ENCODE data around the gene THSD7B. TPM values are rescaled to one million over a fixed set of nuclear protein-coding genes. Genes with fewer than 3 reads are reported as not detected.

The THSD7B gene
- total RNA-seq, 1 donor from 2014 or later, result 0.59 TPM

DNA sequence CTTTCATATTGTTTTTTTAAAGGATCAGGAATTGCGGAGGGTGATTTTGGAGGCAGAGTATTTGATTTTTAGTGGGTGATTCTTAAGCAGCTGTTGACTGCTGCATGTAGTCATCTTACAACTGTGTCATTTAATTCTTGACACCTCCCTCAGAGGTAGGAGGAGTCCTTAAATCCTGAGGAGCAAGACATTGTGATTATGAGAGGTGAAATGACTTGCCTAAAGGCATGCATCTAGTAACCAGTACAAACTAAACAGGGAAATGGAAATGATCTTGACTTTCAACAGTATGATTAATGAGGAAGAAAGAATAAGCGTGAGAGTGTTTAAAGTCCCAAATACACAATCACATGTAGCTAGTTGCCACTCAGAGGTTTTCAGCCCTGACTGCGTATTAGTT, 440.7 kb downstream of the THSD7B start:
- no peak for ATAC-seq (ENCODE audit: poor library complexity)
- intact Hi-C loops (cut with DNase I), result no loop called here
- no peak for DNase-seq

DNA sequence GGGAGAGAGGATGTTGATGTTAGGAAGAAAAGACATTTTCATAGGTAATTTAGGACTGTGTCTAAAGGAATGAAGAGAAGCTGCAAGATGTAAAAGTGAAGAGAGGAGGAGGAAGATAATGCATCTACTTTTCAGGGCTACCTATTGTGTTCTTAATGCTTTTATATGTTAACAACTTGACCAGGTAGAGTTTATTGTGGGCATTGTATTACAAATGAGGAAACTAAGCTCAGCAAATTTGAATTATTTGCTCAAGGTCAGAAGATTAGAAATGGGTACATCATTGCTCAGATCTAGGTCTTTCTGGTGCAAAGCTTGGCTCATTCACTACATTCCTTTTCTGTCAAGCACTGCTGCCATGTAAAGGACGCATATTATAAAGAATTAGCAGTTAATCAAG, 441.7 kb downstream of the THSD7B start:
- ATAC-seq (ENCODE audit: poor library complexity), result no peak
- intact Hi-C loops (cut with DNase I), result no loop called here
- DNase-seq, result no peak

DNA sequence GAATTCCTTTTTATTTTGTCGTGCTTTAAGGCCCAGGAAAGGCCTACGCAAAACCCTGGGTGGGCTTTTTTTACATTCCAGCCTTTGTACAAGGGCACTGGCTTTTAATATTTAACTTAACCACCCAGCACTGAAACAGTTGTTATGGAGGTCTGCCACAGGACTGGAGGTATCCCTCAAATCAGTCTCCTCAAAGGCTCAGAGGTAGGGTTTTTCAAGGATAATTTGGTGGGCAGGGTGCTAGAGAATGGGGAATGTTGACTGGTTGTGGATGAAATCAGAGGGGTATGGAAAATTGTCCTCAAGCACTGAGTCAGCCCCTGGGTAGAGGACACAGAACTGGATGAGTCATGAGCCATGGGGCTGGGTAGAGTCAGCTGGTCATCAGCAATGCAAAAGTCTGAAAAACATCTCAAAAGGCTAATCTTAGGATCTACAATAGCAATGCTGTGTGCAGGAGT, 443.1 kb downstream of the THSD7B start:
- intact Hi-C loops (cut with DNase I), result no loop called here

DNA sequence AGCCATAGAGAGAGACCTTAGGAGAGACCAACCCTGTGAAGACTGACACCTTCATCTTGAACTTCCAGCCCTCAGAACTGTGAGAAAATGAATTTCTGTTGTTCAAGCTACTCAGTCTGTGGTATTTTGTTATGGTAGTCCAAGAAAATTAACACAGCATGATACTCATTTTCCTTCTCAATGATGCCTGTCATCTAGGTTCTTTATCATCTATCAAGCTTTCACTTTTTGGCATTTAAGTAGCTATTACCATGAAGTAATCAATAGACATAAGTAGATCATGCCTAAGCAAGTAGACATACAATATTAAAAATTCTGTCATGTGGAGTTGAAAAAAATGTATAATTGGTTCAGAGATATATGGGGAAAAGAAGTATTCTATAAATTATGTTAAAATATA, 444.7 kb downstream of the THSD7B start:
- ATAC-seq (ENCODE audit: poor library complexity) (no peak), DNase-seq (no peak)
- intact Hi-C loops (cut with DNase I), result no loop called here

More for the DNA sequence above, 443.1 kb downstream of the THSD7B start:
- ATAC-seq (ENCODE audit: poor library complexity), result no peak
- DNase-seq, result no peak

DNA sequence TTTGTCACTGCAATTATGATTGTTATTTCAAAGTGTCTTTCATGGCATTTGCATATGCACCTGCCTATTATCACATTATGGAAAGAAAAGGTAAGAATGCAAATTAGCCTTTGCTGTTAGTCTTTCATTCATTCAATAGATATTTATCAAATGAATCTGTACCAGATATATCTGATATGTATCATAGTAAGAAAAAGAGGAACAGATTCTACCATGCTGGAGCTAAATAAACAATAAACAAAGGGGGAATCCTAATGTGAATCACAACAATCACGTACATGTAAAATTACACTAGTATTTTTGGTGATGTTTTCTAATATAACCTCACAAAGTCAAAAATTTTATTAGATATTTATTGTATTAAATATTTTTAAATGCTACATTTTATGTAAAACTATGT, 446.4 kb downstream of the THSD7B start:
- ATAC-seq (ENCODE audit: poor library complexity), result no peak
- DNase-seq, result no peak
- intact Hi-C loops (cut with DNase I), result no loop called here

DNA sequence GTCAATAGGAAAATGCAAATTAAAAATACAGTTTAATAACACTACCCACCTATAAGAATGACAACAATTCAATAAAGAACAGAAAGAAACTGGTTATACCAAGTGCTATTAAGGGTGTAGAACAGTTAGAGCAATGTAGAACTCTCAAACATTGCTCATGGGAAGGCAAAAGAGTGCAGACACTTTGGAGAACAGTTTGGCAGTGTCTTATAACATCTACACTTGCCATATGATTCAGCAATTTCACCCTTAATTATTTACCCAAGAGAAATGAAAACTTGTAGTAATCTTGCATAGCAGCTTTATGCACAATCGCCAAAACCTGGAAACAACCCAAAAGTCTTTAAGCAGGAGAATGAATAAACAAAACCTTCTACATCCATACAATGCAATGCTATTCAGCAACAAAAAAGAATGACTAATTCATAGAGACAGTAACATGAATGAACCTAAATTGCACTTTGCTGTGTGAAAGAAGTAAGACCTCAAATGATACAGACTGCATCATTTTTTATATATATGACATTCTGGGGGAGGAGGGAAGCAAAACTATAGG, 455.2 kb downstream of the THSD7B start:
- DNase-seq (no peak), ATAC-seq (ENCODE audit: poor library complexity) (no peak)
- intact Hi-C loops (cut with DNase I), result no loop called here

DNA sequence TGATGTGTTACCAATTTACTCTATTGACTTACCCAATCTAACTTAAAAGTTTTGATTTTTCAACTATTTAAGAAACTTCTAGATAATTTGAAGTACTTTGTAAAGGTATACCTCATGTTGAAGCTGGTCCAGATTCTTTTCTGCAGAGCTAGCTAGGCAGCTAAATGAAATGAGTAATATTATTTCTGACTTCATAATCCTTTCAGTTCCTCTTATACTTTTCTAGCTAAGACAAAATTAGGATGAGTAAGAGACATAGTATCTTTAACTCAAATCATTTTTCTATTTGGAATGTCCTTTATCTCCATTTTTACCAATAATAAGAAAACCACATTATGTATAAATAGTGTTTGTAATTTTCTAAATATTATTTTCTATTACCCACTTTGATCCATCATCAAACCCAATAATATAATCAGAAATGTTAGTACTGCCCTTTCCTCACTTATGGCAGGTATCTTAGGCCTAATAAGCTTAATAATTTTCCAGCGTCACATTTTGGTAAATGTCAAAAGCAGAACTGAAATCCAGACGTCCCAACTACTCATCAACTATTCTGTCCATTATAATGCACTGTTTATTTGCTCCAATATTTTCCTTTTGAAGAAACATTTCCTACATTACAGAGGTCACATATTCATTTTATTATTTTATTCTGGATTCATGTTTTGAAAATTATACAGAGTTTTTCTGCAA, 456.6 kb downstream of the THSD7B start:
- DNase-seq (no peak), ATAC-seq (ENCODE audit: poor library complexity) (no peak)
- intact Hi-C loops (cut with DNase I), result no loop called here

DNA sequence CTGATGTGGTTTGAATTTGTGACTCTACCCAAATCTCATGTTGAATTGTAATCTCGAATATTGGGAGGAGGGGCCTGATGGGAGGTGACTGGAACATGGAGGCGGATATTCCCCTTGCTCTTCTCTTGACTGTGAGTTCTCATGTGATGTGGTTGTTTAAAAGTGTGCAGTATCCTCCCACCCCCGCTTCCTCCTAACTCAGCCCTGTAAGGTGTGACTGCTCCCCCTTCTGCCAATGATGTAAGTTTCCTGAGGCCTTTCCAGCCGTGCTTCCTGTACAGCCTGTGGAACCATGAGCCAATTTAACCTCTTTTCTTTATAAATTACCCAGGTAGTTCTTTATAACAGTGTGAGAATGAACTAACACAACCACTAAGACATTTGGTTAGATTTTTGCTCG, 458.4 kb downstream of the THSD7B start:
- ATAC-seq (ENCODE audit: poor library complexity) (no peak), DNase-seq (no peak)
- intact Hi-C loops (cut with DNase I), result no loop called here

DNA sequence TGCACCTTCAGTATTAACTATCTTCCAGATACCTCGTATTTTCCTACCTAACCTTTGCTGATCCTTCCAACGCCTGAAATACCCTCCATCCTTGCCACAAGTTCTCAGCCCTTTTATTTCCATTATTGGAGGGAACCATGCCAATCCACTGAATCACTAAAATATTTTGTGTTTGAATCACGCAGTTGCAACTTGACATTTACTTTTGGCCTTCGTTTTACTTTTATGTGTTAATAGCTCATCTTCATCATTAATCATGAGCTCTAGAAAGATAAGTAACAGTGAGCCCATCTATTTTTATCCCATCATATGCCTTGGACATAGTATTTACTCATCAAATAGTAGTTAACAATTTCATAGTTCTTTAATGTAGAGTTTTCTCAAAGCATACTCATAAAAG, 463.2 kb downstream of the THSD7B start:
- ATAC-seq (ENCODE audit: poor library complexity) (no peak), DNase-seq (no peak)
- intact Hi-C loops (cut with DNase I), result no loop called here

DNA sequence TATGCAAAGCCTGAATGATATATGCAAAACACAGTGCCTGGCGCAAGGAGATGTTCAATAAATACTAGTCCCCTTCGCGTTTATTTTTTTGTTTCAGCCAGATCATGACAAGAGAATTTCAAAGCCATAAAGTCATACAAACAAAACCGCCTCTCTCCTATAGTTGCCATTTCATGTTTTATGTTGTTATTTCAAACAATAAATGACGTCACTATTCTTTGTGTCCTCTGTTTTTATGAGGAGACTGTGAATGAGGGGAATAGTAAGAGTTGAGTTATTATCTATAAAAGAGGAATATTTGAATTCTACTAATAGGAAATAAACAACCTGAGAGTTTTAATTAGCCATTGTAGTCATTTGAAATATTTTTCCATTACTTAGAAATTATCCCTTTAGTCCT, 464.5 kb downstream of the THSD7B start:
- intact Hi-C loops (cut with DNase I), result no loop called here
- no peak for ATAC-seq (ENCODE audit: poor library complexity)
- no peak for DNase-seq

DNA sequence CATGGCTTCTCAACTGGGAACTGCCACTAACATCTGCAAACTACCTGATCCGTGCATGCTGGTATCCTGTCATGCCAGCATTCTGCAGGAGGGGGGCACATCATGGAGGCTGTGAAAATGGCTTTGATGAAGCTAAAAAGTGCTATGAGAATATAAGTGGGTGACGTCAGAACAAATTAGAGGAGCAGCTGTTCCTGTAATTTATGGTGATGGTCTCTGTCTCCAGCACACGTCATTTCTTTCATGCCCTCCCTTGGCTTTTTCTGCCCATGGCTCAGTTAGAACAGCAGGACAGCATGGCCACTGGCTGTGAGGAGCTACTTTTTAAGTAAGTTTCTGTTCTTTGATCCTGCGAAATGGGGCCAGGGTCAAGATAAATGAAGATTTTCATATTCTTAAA, 466.3 kb downstream of the THSD7B start:
- DNase-seq (no peak), ATAC-seq (ENCODE audit: poor library complexity) (no peak)
- intact Hi-C loops (cut with DNase I), result no loop called here

DNA sequence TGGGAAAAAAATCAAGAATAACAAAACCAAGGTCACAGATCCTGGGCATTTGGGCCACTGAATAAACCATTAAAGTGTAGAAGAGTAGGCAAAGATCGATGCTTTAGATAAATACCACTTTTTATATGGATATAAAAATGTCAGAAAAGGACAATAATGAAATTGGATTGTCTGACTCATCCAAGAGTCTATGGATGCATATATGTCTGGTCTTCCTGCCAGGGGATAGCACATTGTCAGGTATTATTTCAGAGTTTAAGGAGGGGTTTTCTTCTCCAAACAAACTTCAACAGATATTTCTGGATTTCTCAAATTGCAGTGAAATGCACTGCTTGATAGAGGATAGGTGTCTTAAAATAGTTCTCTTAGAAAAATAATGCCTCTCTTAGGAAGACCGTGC, 466.7 kb downstream of the THSD7B start:
- DNase-seq, result no peak
- intact Hi-C loops (cut with DNase I), result no loop called here
- no peak for ATAC-seq (ENCODE audit: poor library complexity)

DNA sequence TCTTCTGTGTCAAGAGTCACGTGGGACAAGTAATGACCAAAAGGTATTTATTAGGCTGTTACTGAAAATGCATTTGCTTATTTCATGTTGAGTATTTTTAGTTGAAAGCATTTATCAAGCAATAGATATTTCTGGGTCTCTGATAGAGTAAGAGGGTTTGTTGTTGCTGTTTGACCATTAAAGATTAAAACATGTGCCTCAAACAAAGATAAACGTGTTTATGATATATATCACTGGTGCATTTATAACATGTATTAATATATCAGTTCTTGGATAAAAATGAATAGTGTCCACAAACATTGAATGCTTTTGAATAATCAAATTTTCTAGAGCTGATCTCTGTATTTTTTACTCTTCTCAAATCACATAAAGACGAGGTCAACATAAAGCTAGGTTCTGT, 467.7 kb downstream of the THSD7B start:
- ATAC-seq (ENCODE audit: poor library complexity) (no peak), DNase-seq (no peak)
- intact Hi-C loops (cut with DNase I), result no loop called here

DNA sequence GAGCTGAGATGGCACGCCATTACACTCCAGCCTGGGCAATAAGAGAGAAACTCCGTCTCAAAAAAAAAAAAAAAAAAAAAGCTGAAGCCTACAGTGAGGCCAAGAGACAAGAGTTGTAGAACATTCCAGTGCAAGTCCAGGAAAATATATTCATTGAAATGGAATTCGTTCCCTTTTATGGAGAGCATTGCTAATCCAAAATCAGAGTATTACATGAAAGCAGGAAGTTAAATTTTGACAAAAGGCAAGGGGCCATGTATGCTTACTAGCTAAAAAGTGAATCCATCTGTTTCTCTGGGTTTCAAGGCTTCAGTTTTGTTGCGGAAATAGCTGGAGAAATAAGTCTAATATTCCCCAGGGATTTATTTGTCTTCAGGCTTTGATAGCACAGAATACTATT, 471.7 kb downstream of the THSD7B start:
- ATAC-seq (ENCODE audit: poor library complexity), result no peak
- intact Hi-C loops (cut with DNase I), result no loop called here
- no peak for DNase-seq

DNA sequence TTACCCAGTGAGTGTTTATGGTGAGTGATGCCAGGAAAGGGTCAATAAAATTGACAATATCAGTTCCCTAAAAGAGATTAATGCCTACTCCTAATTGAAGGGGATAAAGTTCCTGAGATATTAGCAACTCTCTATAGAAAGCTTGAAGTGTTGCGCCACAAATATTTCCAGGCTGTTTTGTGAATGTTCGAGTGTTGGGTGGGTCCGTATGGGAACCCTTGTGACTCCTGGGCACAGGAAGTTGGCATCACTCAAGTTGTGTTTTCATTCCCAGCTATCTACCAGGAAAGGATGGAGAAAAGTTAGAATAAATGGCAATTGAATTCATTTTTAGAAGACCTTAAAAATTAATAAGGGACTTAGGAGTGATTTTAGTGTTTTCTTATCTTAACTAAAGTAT, 472.7 kb downstream of the THSD7B start:
- DNase-seq (no peak), ATAC-seq (ENCODE audit: poor library complexity) (no peak)
- intact Hi-C loops (cut with DNase I), result no loop called here

DNA sequence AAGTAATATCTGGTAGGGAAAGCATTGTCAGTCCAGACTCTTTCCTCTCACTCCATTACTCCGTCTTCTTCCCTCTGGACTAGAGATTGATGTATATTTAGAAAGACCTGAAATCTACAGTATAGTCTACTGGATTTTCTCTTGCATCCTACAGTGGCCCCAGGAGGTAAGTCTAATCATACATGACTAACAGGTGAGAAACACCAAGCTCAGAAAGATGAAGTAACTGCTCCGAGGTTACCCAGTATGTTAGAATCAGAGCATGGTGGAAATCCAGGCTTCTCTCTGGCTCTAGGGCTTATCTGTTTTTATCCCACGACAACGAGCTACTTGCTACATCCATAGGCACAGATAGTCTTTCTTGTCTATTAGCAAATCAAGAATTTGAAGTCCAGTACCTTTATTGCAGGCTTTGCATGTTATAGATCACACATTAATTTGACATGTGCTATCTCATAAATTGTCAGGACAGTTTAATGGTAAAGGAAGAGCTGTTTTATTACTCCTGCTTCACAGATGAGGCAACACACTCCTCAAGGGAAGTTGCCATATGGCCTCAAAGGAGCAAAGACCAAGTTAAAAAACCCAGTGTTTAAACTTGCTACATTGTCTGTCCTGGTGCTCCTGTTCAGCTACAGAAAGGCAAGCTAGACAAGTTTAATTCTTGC, 484.3 kb downstream of the THSD7B start:
- intact Hi-C loops (cut with DNase I), result no loop called here
- ATAC-seq (ENCODE audit: poor library complexity), result no peak
- no peak for DNase-seq

DNA sequence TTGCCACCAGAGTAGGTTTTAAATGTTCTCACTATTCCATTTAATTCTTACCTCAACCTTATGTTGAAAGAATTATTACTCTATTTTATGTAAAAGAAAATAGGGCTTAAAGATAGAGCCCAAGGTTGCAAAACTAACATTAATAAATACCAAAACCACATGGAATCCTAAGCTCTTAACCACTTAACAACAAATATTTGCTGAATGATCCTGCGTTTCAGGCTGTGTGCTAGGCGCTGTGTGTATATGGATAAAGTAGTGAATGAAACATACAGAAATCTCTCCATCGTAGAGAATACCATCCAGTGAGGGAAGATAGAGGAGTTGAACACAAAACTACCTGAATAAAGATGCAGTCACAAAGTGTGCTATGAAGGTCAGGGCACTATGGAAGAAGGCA, 485.1 kb downstream of the THSD7B start:
- DNase-seq (no peak), ATAC-seq (ENCODE audit: poor library complexity) (no peak)
- intact Hi-C loops (cut with DNase I), result no loop called here

DNA sequence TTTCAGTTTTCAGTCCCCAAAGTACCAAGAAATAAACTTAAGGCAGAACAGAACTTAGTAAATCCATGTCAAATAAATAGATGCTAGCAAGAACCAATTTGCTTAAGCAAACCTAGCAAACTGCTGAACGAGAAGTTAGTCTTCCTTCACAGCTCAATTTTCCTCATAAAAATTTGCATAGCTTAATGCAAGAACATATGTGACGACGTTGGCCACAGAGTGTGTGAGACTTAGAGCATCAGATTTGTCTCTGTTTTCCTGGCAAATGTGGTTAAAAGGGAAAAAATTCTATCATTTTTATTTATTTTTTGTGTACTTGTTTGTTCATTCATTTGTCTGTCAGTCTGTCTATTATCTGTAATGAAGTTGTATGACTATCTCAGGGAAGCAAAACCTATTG, 485.7 kb downstream of the THSD7B start:
- ATAC-seq (ENCODE audit: poor library complexity) (no peak), DNase-seq (no peak)
- intact Hi-C loops (cut with DNase I), result no loop called here

DNA sequence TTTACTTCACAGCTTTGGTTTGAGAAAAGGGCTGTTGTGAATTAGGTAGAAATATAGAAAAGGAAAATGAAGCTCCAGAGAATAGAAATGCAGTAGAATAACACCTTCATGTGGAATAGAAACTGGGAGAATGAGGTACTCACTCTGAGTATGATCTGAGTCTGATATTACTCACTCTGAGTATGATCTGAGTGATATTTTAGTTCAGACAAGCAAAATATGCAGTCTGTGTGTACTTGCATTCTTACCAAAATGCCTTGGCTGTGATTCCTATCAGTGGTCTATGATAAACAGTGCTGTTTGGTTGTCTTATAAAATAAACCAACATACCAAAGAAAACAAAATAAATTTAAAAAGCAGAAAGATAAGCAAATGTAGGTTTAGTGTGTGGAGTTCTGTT, 487.6 kb downstream of the THSD7B start:
- ATAC-seq (ENCODE audit: poor library complexity), result no peak
- intact Hi-C loops (cut with DNase I), result no loop called here
- no peak for DNase-seq

DNA sequence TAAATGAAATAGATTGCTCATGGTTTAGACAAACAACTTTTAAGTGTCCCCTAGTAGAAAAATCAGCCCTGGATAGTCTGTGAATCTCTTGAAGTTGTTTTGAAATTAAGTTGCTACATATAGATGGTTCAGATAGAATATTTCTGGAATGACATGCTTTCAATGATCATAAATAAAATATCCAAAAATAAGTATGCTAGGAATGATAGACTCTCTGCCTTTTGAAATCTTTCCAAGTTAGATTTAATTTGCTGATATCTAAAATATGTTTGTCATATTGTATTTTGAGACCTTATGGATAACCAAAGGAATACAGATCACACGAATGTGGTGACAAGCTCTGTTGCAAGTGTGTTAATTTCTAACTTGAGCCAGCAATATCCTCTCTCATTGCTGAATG, 488.7 kb downstream of the THSD7B start:
- DNase-seq (no peak), ATAC-seq (ENCODE audit: poor library complexity) (no peak)
- intact Hi-C loops (cut with DNase I), result no loop called here

Measured in Right ventricle myocardium superior (tissue), 1 donor.